Measurements from ENCODE around the gene FRS3.

The FRS3 gene

DNA sequence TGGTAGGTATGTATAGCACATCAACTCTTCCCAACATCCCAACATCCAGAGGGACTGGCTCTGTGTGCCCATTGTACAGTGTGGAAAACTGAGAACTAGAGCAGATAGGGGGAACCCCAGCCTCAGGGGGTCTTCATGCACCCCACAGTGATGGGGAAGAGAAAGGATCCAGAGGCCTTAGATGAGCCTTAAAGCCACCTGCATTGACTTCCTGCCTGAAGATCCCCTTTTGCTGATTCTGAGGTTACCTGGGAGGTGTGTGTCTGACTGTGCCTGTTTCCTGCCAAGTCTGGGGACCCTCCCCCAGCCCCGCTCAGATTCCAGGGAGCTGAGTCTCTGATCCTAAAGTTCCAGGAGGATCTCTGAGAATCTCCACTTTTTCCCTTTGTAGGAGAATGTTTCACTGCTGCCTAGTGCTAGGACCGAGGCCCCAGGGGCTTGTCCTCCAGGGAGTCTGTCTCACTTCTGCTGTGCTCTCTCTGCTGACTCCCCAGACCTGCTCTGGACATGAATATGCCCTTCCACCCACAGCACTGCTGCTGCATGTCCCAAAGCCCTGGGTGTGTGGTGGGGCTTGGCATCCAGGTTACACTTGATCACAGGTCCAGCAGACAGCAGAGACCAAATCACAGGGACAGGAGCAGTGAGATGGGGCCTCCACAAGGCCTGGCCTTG is 19.7 kb downstream of the FRS3 start:
- Histone ChIP-seq H3K4me3 (replicated peaks; ENCODE audit: low read depth, low read length) (no peak overlapping the region), H3K27me3 (replicated peaks; ENCODE audit: control insufficient read depth, insufficient read depth, low read length) (no peaks in the 10 kb centered on the region; the same call in 1 of the 2 replicates), H3K36me3 (ENCODE audit: control insufficient read depth, insufficient read depth, low read length) (no peaks in the 10 kb centered on the region)
- no peak for DNase-seq (ENCODE audit: extremely low read depth, insufficient read length)
- TF ChIP-seq CTCF (IDR thresholded peaks at IDR 0.05; ENCODE audit: insufficient read depth, low read length, poor library complexity, severe bottlenecking): no peak

DNA sequence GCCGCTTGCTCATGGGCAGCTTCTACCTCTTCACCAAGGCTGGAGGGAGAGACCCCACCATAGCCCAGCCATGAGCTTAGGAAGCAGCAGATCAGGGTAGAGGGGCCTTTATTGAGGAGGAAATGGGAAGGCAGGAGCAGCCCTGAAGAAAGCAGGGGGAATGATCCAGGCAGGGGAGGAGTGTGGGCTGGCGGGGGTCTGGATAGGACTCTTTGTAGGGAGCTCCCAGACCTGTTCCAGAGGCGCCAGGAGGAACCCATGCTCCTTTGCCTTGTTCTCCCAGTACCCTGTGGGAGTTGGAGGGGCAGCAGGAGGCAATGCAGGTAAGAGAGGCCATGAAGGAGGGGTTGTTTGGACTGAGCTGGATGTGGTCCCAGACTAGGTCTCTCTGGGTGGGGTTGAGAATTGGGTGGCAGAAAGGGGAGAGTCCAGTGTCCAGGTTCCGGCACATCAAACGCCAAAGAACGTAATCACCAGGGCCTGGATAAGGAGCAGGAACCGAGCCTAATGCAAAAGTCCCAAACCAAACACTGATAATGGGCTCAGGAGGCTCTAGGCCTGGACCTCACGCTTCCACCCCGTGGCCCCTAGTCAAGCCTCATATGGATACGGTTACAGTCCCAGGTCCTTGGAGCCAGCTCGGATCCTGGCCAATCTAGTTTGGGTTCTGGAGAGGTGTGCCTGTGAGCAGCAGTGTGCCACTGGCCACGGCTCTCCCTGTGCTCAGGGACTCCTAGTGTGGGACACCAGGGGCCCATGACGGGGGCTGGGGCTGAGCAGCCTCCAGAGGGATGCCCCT is 20.4 kb downstream of the FRS3 start:
- Histone ChIP-seq H3K4me3 (replicated peaks; ENCODE audit: low read depth, low read length) (no peak overlapping the region), H3K27me3 (replicated peaks; ENCODE audit: control insufficient read depth, insufficient read depth, low read length) (no peaks in the 10 kb centered on the region; the same call in 1 of the 2 replicates), H3K36me3 (ENCODE audit: control insufficient read depth, insufficient read depth, low read length) (no peaks in the 10 kb centered on the region)
- no peak for DNase-seq (ENCODE audit: extremely low read depth, insufficient read length)
- TF ChIP-seq CTCF (IDR thresholded peaks at IDR 0.05; ENCODE audit: insufficient read depth, low read length, poor library complexity, severe bottlenecking): no peak

- H3K36me3 ChIP-seq (ENCODE audit: control insufficient read depth, insufficient read depth, low read length): no peaks in the 10 kb centered on the region
- TF ChIP-seq CTCF (IDR thresholded peaks at IDR 0.05; ENCODE audit: insufficient read depth, low read length, poor library complexity, severe bottlenecking): no peak
- no peak overlapping the region for H3K4me3 ChIP-seq (replicated peaks; ENCODE audit: low read depth, low read length)
- no peaks in the 10 kb centered on the region; the same call in none of the 2 replicates for H3K27me3 ChIP-seq (replicated peaks; ENCODE audit: control insufficient read depth, insufficient read depth, low read length)
- DNase-seq (ENCODE audit: extremely low read depth, insufficient read length): no peak
These were observed 21.1 kb downstream of the FRS3 start for GRCh38 chr6:41758641-41759035.

- no peaks in the 10 kb centered on the region; the same call in none of the 2 replicates for H3K27me3 ChIP-seq (replicated peaks; ENCODE audit: control insufficient read depth, insufficient read depth, low read length)
These were observed 21.6 kb downstream of the FRS3 start for GRCh38 chr6:41757931-41758640.

DNA sequence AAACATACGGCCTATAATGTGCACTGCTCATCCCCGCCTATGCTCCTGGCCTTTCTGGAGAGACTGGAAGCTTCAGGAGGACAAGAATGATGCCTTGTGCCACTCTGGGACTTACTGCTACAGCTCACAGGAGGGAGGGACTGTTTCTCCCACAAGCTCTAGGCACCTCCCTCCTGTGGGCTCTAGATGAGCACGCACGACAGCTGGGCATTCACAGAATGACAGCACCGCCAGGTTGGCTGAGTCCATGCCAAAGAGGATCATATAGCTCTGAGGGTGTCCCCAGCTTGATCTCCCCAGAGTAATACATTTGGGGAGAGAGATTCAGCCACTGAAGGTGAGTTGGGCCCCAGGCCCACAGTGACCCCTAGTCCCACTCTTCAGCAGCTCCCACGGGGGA is 22.4 kb downstream of the FRS3 start:
- DNase-seq (ENCODE audit: extremely low read depth, insufficient read length): no peak
- TF ChIP-seq CTCF (IDR thresholded peaks at IDR 0.05; ENCODE audit: insufficient read depth, low read length, poor library complexity, severe bottlenecking): no peak
- Histone ChIP-seq H3K4me3 (replicated peaks; ENCODE audit: low read depth, low read length) (no peak overlapping the region), H3K27me3 (replicated peaks; ENCODE audit: control insufficient read depth, insufficient read depth, low read length) (no peaks in the 10 kb centered on the region; the same call in none of the 2 replicates), H3K36me3 (ENCODE audit: control insufficient read depth, insufficient read depth, low read length) (no peaks in the 10 kb centered on the region)

More at GRCh38 chr6:41757931-41758640, 21.6 kb downstream of the FRS3 start:
- H3K36me3 ChIP-seq (ENCODE audit: control insufficient read depth, insufficient read depth, low read length): no peaks in the 10 kb centered on the region
- TF ChIP-seq CTCF (IDR thresholded peaks at IDR 0.05; ENCODE audit: insufficient read depth, low read length, poor library complexity, severe bottlenecking): no peak
- no peak for DNase-seq (ENCODE audit: extremely low read depth, insufficient read length)
- H3K4me3 ChIP-seq (replicated peaks; ENCODE audit: low read depth, low read length): no peak overlapping the region
